NB4 (cell line): ENCODE data around the gene FOXL3.

Experiments used
- CTCF ChIP-seq: IDR thresholded peaks from one replicate; pipeline ENCODE4 v1.5.1; 2012; ENCODE audit warnings: low read depth, low read length
- MAX ChIP-seq: IDR thresholded peaks from 2 replicates; pipeline ENCODE4 v1.6.1; 2011; ENCODE audit warnings: low read depth, low read length
- POLR2A ChIP-seq: IDR thresholded peaks from 2 replicates; pipeline ENCODE4 v1.6.1; 2011; ENCODE audit warnings: mild to moderate bottlenecking; ENCODE audit not compliant: insufficient read length; ENCODE audit errors: extremely low read depth

GRCh38 chr7:251446-252175 lies 38.4 kb upstream of the FOXL3 start:
- TF ChIP-seq CTCF (no peak), MAX (no peak), POLR2A (no peak)
